ENCODE measurements around the gene CACHD1.
"Not testable (repeated sequence)": the region's sequence is repeated elsewhere in the genome, so short reads cannot be mapped to it uniquely, and the experiment has no call there.

The CACHD1 gene

DNA sequence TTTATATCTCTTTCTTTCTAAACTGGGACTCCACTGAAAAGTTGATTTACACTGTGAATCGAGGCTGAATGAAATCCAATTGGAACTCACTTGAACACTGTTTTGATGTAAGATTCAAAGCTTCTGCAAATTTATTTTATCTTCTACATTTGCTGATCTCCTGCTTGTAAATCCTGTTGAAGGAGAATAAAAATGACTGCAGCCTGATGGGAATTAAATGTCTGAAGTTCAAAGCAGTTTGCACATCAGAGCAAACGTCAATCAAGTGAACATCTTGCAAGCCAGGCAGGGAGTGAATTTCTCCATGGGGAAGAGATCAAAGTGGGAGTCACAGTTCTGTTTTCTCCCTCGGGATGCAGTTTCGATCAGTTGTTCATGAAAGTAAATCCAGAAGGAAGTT lies 127.2 kb downstream of the CACHD1 start:
- no peaks in the 10 kb centered on the region; the same call in 1 of the 2 replicates for H3K36me3 ChIP-seq (replicated peaks)
- H3K9me3 ChIP-seq, result no peaks in the 10 kb centered on the region
- DNase-seq (ENCODE audit: low spot score in 2 of 2), result no peak
- H3K4me1 ChIP-seq, result peaks cover 4% of the 10 kb centered on the region; the same call in 1 of the 2 replicates
- no peak overlapping the region for H3K4me3 ChIP-seq
- H3K27me3 ChIP-seq (ENCODE audit: low read depth), result no peaks in the 10 kb centered on the region
- in situ Hi-C loops (cut with MboI; ENCODE audit: low sequenced_read_pairs), result no loop called here

DNA sequence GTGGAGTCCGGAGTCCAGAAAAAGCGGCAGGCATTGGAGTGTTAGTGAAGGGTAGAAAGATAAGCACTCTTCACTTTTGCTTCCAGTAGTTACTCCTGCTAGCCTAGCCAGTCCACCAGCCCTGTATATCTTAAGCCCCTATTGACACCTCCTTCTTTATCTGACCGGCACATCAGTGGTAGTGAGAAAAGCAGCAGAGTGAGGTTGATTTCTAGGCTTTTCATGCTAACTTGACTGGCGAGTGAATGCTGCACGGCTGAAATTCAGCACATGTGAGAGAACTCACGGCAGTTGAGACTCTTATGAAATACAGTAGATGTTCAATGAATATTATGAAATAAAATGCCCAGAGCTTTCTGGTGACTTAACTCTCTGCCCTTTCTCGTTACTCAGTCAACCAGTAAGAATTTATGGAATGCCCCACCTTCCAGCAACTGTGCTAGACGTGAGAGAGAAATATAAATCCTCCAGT lies 128.2 kb downstream of the CACHD1 start:
- no peaks in the 10 kb centered on the region for H3K9me3 ChIP-seq
- no peak for DNase-seq (ENCODE audit: low spot score in 2 of 2)
- in situ Hi-C loops (cut with MboI; ENCODE audit: low sequenced_read_pairs), result no loop called here
- no peaks in the 10 kb centered on the region for H3K27me3 ChIP-seq (ENCODE audit: low read depth)
- H3K4me1 ChIP-seq, result peaks cover 4% of the 10 kb centered on the region; the same call in 1 of the 2 replicates
- H3K4me3 ChIP-seq, result no peak overlapping the region
- H3K36me3 ChIP-seq (replicated peaks), result no peaks in the 10 kb centered on the region; the same call in 1 of the 2 replicates

- DNase-seq (ENCODE audit: low spot score in 2 of 2), result no peak
- H3K4me3 ChIP-seq, result no peak overlapping the region
- in situ Hi-C loops (cut with MboI; ENCODE audit: low sequenced_read_pairs), result no loop called here
Measured at GRCh38 chr1:64599242-64599641, 129.3 kb downstream of the CACHD1 start.

GRCh38 chr1:64601207-64601606 lies 131.3 kb downstream of the CACHD1 start:
- Histone ChIP-seq H3K27me3 (ENCODE audit: low read depth) (no peaks in the 10 kb centered on the region), H3K4me3 (no peak overlapping the region), H3K4me1 (no peaks in the 10 kb centered on the region), H3K36me3 (replicated peaks) (peaks cover 2% of the 10 kb centered on the region; the same call in 1 of the 2 replicates), H3K9me3 (no peaks in the 10 kb centered on the region)
- in situ Hi-C loops (cut with MboI; ENCODE audit: low sequenced_read_pairs), result no loop called here
- DNase-seq (ENCODE audit: low spot score in 2 of 2), result no peak

More at GRCh38 chr1:64599242-64599641, 129.3 kb downstream of the CACHD1 start:
- Histone ChIP-seq H3K27me3 (ENCODE audit: low read depth) (no peaks in the 10 kb centered on the region), H3K4me1 (peaks cover 4% of the 10 kb centered on the region; the same call in 1 of the 2 replicates), H3K36me3 (replicated peaks) (peaks cover 2% of the 10 kb centered on the region; the same call in 1 of the 2 replicates), H3K9me3 (no peaks in the 10 kb centered on the region)

GRCh38 chr1:64608005-64608650 lies 138.2 kb downstream of the CACHD1 start:
- Histone ChIP-seq H3K4me1 (no peaks in the 10 kb centered on the region), H3K27me3 (ENCODE audit: low read depth) (no peaks in the 10 kb centered on the region), H3K4me3 (no peak overlapping the region), H3K36me3 (replicated peaks) (peaks cover 18% of the 10 kb centered on the region), H3K9me3 (peaks cover 13% of the 10 kb centered on the region)
- in situ Hi-C loops (cut with MboI; ENCODE audit: low sequenced_read_pairs), result no loop called here
- no peak for DNase-seq (ENCODE audit: low spot score in 2 of 2)

DNA sequence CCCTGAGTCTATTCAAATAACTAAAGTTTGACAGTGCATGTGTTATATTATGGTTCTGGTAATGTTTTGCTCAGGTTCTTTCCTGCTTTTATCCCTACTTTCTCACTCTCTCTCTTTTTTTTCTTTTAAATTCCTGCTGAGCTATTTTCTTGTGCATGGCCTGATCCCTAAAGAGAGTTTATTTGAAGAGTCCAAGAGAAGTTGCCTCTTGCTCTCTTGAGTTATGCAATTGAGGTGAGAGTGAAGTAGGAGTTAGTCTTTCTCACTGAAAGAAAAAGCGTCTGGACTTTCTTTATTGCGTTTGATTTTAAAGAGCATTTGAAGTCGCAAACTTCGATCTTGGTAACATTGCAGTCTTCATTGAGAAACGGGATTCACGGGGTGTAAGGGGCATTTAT lies 138.7 kb downstream of the CACHD1 start:
- in situ Hi-C loops (cut with MboI; ENCODE audit: low sequenced_read_pairs), result no loop called here
- Histone ChIP-seq H3K4me1 (no peaks in the 10 kb centered on the region), H3K36me3 (replicated peaks) (peaks cover 17% of the 10 kb centered on the region), H3K27me3 (ENCODE audit: low read depth) (no peaks in the 10 kb centered on the region), H3K4me3 (no peak overlapping the region), H3K9me3 (peaks cover 13% of the 10 kb centered on the region)
- no peak for DNase-seq (ENCODE audit: low spot score in 2 of 2)

DNA sequence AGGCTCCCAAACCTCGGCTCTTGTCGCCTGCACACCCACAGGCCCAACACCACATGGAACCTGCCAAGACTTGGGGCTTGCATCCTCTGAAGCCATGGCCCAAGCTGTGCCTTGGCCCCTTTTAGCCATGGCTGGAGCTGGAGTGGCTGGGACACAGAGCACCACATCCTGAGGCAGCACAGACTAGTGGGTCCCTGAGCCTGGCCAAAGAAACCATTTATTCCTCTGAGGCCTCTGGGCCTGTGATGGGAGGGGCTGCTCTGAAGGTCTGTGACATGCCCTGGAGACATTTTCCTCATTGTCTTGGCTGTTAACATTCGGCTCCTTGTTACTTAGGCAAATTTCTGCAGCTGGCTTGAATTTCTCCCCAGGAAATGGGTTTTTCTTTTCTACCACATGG lies 141.0 kb downstream of the CACHD1 start:
- H3K36me3 ChIP-seq (replicated peaks), result peaks cover 16% of the 10 kb centered on the region
- H3K4me3 ChIP-seq; DNase-seq (ENCODE audit: low spot score in 2 of 2); in situ Hi-C loops (cut with MboI; ENCODE audit: low sequenced_read_pairs); H3K27me3 ChIP-seq (ENCODE audit: low read depth); H3K4me1 ChIP-seq: not testable (repeated sequence)
- peaks cover 13% of the 10 kb centered on the region for H3K9me3 ChIP-seq

GRCh38 chr1:64616039-64616438 lies 146.1 kb downstream of the CACHD1 start:
- DNase-seq (ENCODE audit: low spot score in 2 of 2), result no peak
- H3K9me3 ChIP-seq, result peaks cover under 1% of the 10 kb centered on the region; the same call in 1 of the 2 replicates
- in situ Hi-C loops (cut with MboI; ENCODE audit: low sequenced_read_pairs), result no loop called here
- H3K4me1 ChIP-seq, result no peaks in the 10 kb centered on the region
- no peak overlapping the region for H3K4me3 ChIP-seq
- peaks cover 4% of the 10 kb centered on the region; the same call in 1 of the 2 replicates for H3K36me3 ChIP-seq (replicated peaks)
- no peaks in the 10 kb centered on the region for H3K27me3 ChIP-seq (ENCODE audit: low read depth)

DNA sequence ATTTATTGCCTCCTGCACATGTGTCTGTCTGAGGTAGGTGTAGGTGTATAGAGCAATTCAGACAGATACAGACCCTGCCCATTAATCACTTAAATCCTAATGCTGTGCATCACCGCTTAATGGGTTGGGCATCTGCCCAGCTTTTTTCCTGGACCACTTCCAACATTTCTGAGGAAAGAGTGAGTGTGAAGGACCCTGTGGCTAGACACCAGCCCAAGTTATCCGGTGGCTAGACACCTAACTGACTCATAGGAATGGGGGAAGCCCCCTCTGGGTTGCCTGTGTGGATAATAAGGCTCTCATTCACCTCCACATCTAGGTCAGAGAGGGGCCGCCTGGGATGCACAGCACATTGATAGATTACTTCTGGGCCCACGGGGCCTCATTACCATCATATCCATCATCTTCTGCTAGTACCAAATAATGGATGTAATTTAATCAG lies 153.8 kb downstream of the CACHD1 start:
- Histone ChIP-seq H3K36me3 (replicated peaks) (no peaks in the 10 kb centered on the region), H3K4me1 (peaks cover 11% of the 10 kb centered on the region), H3K27me3 (ENCODE audit: low read depth) (no peaks in the 10 kb centered on the region), H3K9me3 (no peaks in the 10 kb centered on the region), H3K4me3 (no peak overlapping the region)
- in situ Hi-C loops (cut with MboI; ENCODE audit: low sequenced_read_pairs), result no loop called here
- DNase-seq (ENCODE audit: low spot score in 2 of 2), result no peak

DNA sequence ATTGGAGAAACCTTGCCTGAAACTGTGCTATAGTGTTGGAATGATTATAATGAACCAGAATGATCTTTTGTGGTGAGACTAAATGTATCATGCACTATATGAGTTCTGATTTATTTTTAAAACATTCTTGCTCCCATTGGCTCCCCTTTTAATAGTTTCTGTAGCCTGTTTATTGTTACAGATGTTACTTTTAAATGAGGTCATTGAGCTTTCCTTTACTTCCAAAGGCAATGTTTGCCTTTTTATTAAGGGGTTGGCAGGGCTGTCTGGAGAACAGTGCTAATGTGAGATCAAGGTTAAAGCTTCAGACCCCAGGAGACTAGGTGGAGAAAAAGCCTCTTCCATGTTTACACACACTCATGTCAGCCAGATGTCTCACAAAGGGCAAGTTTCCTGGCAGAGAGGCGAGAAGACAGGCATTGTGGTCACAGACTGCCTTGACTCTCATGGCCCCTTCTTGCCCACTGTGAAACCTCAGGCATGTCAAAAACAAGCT lies 154.3 kb downstream of the CACHD1 start:
- no peaks in the 10 kb centered on the region for H3K36me3 ChIP-seq (replicated peaks)
- no peak overlapping the region for H3K4me3 ChIP-seq
- H3K4me1 ChIP-seq, result peaks cover 11% of the 10 kb centered on the region
- DNase-seq (ENCODE audit: low spot score in 2 of 2), result peak in 1 of 2 experiments; percentile 28
- no peaks in the 10 kb centered on the region for H3K9me3 ChIP-seq
- no peaks in the 10 kb centered on the region for H3K27me3 ChIP-seq (ENCODE audit: low read depth)
- in situ Hi-C loops (cut with MboI; ENCODE audit: low sequenced_read_pairs), result no loop called here

DNA sequence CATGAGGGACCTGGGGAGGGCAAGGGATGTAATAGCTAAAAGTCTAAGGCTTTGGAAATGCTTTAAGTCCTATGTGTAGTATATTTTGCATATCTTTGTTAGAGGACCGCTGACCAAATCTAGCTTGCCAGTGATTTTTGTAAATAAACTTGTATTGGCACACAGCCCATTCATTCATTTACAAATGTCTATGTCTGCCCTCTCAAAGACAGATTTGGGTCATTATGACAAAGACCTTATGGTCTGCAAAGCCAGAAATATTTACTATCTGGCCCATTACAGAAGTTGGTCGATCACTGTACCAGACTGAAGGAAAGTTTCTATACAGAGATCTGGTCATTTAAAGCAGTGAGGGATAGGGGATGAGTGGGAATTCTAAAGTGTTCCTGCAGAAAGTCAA lies 154.9 kb downstream of the CACHD1 start:
- peak in 1 of 2 experiments; percentile 8 for DNase-seq (ENCODE audit: low spot score in 2 of 2)
- H3K4me1 ChIP-seq, result peaks cover 11% of the 10 kb centered on the region
- H3K9me3 ChIP-seq, result no peaks in the 10 kb centered on the region
- in situ Hi-C loops (cut with MboI; ENCODE audit: low sequenced_read_pairs), result no loop called here
- no peak overlapping the region for H3K4me3 ChIP-seq
- H3K27me3 ChIP-seq (ENCODE audit: low read depth), result no peaks in the 10 kb centered on the region
- H3K36me3 ChIP-seq (replicated peaks), result no peaks in the 10 kb centered on the region

DNA sequence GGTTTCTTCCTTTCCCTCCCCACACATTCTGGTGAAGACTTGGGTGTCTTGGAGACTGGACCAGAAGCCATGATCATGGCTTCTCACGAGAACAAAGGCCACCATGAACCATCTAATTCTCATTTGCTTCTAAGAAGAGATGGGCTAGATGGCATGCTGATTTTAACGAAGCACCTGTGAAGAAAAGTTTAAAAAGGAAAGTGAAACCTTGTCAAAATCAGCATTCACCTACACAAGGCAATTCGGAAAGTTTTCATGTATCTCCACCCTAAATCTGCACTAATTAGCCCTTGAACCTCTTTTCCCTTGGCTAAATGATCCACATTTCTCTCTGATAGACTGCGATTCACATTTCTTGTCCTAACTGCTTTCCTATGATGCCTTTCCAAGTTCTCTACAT lies 160.7 kb downstream of the CACHD1 start:
- in situ Hi-C loops (cut with MboI; ENCODE audit: low sequenced_read_pairs), result no loop called here
- no peak for DNase-seq (ENCODE audit: low spot score in 2 of 2)
- Histone ChIP-seq H3K36me3 (replicated peaks) (peaks cover 3% of the 10 kb centered on the region), H3K4me1 (no peaks in the 10 kb centered on the region; the same call in 1 of the 2 replicates), H3K9me3 (no peaks in the 10 kb centered on the region), H3K27me3 (ENCODE audit: low read depth) (no peaks in the 10 kb centered on the region), H3K4me3 (no peak overlapping the region)

- Histone ChIP-seq H3K27me3 (ENCODE audit: low read depth) (no peaks in the 10 kb centered on the region), H3K9me3 (no peaks in the 10 kb centered on the region), H3K4me1 (no peaks in the 10 kb centered on the region; the same call in 1 of the 2 replicates), H3K4me3 (no peak overlapping the region), H3K36me3 (replicated peaks) (peaks cover 8% of the 10 kb centered on the region)
- in situ Hi-C loops (cut with MboI; ENCODE audit: low sequenced_read_pairs), result no loop called here
- no peak for DNase-seq (ENCODE audit: low spot score in 2 of 2)
Measured at GRCh38 chr1:64631346-64632034, 161.6 kb downstream of the CACHD1 start.

- no peaks in the 10 kb centered on the region for H3K27me3 ChIP-seq (ENCODE audit: low read depth)
- H3K4me1 ChIP-seq, result no peaks in the 10 kb centered on the region; the same call in 1 of the 2 replicates
- DNase-seq (ENCODE audit: low spot score in 2 of 2), result no peak
- no peak overlapping the region for H3K4me3 ChIP-seq
- in situ Hi-C loops (cut with MboI; ENCODE audit: low sequenced_read_pairs), result no loop called here
- H3K36me3 ChIP-seq (replicated peaks), result peaks cover 12% of the 10 kb centered on the region
- H3K9me3 ChIP-seq, result no peaks in the 10 kb centered on the region
Measured at GRCh38 chr1:64632936-64633335, 163.0 kb downstream of the CACHD1 start.
